Smooth muscle cell (in vitro differentiated cells): ENCODE measurements around the gene ACACA. TPM values are rescaled to one million over a fixed set of nuclear protein-coding genes. Genes with fewer than 3 reads are reported as not detected.

ENCODE experiments used
- DNase-seq: peaks from one replicate; lab custom pipeline; 2025; ENCODE audit not compliant: unreplicated experiment; lab: John Stamatoyannopoulos, UW
- H2AFZ ChIP-seq: fragments of 200-600 bp; sonication (generic); 2 replicates; pipeline ENCODE4 v1.6.0; 2016; ENCODE audit warnings: antibody characterized with exemption, low read depth, mild to moderate bottlenecking
- H3F3A ChIP-seq: fragments of 200-600 bp; sonication (generic); 2 replicates; pipeline ENCODE4 v1.6.0; 2017; ENCODE audit warnings: antibody characterized with exemption, low read depth
- H3K27ac ChIP-seq: fragments of 200-600 bp; sonication (generic); 2 replicates; pipeline ENCODE4 v1.5.1; 2016; ENCODE audit warnings: low read depth, mild to moderate bottlenecking
- H3K27me3 ChIP-seq: fragments of 200-600 bp; sonication (generic); 2 replicates; pipeline ENCODE4 v1.6.1; 2016; ENCODE audit warnings: low read depth, mild to moderate bottlenecking
- H3K36me3 ChIP-seq: fragments of 200-600 bp; sonication (generic); 2 replicates; pipeline ENCODE4 v1.5.1; 2016; ENCODE audit warnings: low read depth
- H3K4me1 ChIP-seq: fragments of 200-600 bp; sonication (generic); 2 replicates; pipeline ENCODE4 v1.5.1; 2016; ENCODE audit warnings: low read depth
- H3K4me2 ChIP-seq: fragments of 200-600 bp; sonication (generic); 2 replicates; pipeline ENCODE4 v1.6.0; 2016; ENCODE audit warnings: mild to moderate bottlenecking
- H3K4me3 ChIP-seq: fragments of 200-600 bp; sonication (generic); 2 replicates; pipeline ENCODE4 v1.5.1; 2016; ENCODE audit warnings: mild to moderate bottlenecking
- H3K79me2 ChIP-seq: fragments of 200-600 bp; sonication (generic); 2 replicates; pipeline ENCODE4 v1.6.0; 2016; ENCODE audit warnings: low read depth, mild to moderate bottlenecking
- H3K9ac ChIP-seq: fragments of 200-600 bp; sonication (generic); 2 replicates; pipeline ENCODE4 v1.6.0; 2016; ENCODE audit warnings: low read depth
- H3K9me3 ChIP-seq: fragments of 200-600 bp; sonication (generic); replicated peaks from 2 replicates; pipeline ENCODE4 v1.5.1; 2016; ENCODE audit warnings: low read depth
- H4K20me1 ChIP-seq: fragments of 200-600 bp; sonication (generic); 2 replicates; pipeline ENCODE4 v1.6.0; 2016; ENCODE audit warnings: low read depth
- WGBS: methylation state at CpG from one replicate; pipeline ENCODE4 v1.1.7; 2016; ENCODE audit warnings: low lambda C conversion rate; 5-methylcytosine and 5-hydroxymethylcytosine counted together
- polyA plus RNA-seq: library from polyadenylated mRNA; unstranded; fragments of >200 nt; fragmentation: Nextera tagmentation; extraction: Ambion mirVana; gene quantifications from 2 replicates; pipeline ENCODE4 v1.2.1, GENCODE V29; 2016
- total RNA-seq: library from RNA; depleted of rRNA; stranded (reverse); fragments of >200 nt; gene quantifications from 2 replicates; pipeline ENCODE4 v1.2.3, GENCODE V29; 2014
- TF ChIP-seq, protein P1 (sequence below): fragments of 200-600 bp; sonication (generic); IDR thresholded peaks from 2 replicates; pipeline ENCODE4 v1.5.1; 2017; ENCODE audit warnings: borderline replicate concordance, mild to moderate bottlenecking, antibody characterized with exemption; ENCODE audit not compliant: insufficient read depth, poor library complexity, severe bottlenecking

ACACA gene
- total and polyA plus RNA-seq, 2 experiments from 2014 or later: 16.4 to 33.9 TPM

DNA sequence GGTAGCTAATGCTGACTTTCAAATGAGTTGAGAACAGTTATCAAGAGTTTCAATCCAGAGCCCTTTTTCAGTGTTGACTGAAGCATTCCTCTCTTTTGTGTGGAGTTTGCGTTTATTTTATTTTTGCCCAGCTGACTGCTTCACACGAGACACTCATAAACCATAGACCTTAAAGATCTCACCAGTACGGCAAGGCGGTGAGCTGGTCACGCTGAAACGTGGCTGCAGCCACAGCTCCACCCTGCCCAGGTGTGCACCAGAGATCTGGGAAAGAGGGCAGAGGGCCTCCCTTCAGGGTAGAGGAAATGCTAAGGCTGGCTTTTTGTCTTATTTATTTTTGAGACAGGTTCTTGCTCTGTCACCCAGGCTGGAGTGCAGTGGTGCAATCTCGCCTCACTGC lies 345.7 kb downstream of the ACACA start:
- Histone ChIP-seq H4K20me1 (no peaks in the 10 kb centered on the region), H3K9ac (no peak overlapping the region)
- WGBS: 78% methylated on average over 7 of the region's 7 CpGs

DNA sequence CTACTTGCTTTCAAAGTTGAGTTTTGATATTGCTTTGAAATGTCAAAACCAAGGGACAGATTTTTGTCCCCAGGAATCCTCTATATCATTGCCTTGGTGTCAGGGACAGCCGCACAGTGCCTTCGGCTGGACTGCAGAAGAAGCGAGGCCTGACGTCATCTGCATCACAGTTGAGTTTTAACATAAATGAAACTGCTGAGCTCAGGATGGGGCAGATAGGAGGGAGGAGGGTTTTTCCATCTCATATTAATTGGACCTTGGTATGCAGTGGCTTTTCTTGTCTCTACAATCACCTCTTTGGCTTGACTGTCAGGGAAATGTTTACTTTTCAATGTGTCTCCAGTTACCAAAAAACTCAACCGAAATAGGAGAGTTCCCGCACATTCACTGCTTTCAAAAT lies 346.5 kb downstream of the ACACA start:
- no peak overlapping the region for H3K4me3 ChIP-seq
- DNase-seq: no peak
- H4K20me1 ChIP-seq: no peaks in the 10 kb centered on the region
- H2AFZ ChIP-seq: no peak overlapping the region
- no peaks in the 10 kb centered on the region for H3K9me3 ChIP-seq
- H3K36me3 ChIP-seq: no peaks in the 10 kb centered on the region
- WGBS: 86% methylated on average over 6 of the region's 6 CpGs
- no peaks in the 10 kb centered on the region for H3K4me1 ChIP-seq
- H3K79me2 ChIP-seq: no peaks in the 10 kb centered on the region
- TF ChIP-seq, protein P1, sequence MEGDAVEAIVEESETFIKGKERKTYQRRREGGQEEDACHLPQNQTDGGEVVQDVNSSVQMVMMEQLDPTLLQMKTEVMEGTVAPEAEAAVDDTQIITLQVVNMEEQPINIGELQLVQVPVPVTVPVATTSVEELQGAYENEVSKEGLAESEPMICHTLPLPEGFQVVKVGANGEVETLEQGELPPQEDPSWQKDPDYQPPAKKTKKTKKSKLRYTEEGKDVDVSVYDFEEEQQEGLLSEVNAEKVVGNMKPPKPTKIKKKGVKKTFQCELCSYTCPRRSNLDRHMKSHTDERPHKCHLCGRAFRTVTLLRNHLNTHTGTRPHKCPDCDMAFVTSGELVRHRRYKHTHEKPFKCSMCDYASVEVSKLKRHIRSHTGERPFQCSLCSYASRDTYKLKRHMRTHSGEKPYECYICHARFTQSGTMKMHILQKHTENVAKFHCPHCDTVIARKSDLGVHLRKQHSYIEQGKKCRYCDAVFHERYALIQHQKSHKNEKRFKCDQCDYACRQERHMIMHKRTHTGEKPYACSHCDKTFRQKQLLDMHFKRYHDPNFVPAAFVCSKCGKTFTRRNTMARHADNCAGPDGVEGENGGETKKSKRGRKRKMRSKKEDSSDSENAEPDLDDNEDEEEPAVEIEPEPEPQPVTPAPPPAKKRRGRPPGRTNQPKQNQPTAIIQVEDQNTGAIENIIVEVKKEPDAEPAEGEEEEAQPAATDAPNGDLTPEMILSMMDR: no peak
- H3K9ac ChIP-seq: no peak overlapping the region
- H3K27me3 ChIP-seq: no peaks in the 10 kb centered on the region
- no peak overlapping the region for H3K27ac ChIP-seq
- no peak overlapping the region for H3K4me2 ChIP-seq
- no peaks in the 10 kb centered on the region for H3F3A ChIP-seq

More for the DNA sequence above, 345.7 kb downstream of the ACACA start:
- H3K4me1 ChIP-seq: no peaks in the 10 kb centered on the region
- H3K4me2 ChIP-seq: no peak overlapping the region
- no peak overlapping the region for H2AFZ ChIP-seq
- TF ChIP-seq, protein P1: no peak
- H3K9me3 ChIP-seq: no peaks in the 10 kb centered on the region
- H3K79me2 ChIP-seq: no peaks in the 10 kb centered on the region
- no peaks in the 10 kb centered on the region for H3K27me3 ChIP-seq
- H3K27ac ChIP-seq: no peak overlapping the region
- H3K4me3 ChIP-seq: no peak overlapping the region
- DNase-seq: no peak
- H3F3A ChIP-seq: no peaks in the 10 kb centered on the region
- no peaks in the 10 kb centered on the region for H3K36me3 ChIP-seq

DNA sequence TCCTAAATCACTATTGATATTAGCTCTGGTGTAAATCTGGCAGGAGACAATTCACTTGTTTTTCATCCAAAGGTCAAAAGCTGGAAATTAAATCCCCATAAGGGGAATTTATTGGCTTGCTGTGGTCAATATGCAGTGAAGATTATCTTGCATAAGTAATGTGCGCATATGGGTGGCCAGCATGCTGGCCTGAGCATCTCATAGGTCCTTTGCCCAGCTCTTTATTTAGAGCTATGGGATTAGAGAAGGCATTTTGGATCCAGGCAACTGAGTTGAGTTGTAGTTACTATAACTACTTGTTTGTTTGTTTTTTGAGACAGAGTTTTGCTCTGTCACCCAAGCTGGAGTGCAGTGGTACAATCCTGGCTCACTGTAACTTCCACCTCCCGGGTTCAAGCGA lies 347.1 kb downstream of the ACACA start:
- H3K4me1 ChIP-seq: no peaks in the 10 kb centered on the region
- DNase-seq: no peak
- H3K79me2 ChIP-seq: no peaks in the 10 kb centered on the region
- H3F3A ChIP-seq: no peaks in the 10 kb centered on the region
- H3K4me3 ChIP-seq: no peak overlapping the region
- H3K27ac ChIP-seq: no peak overlapping the region
- no peaks in the 10 kb centered on the region for H3K36me3 ChIP-seq
- 97% methylated on average over 3 of the region's 3 CpGs for WGBS
- no peak overlapping the region for H3K9ac ChIP-seq
- H2AFZ ChIP-seq: no peak overlapping the region
- H3K9me3 ChIP-seq: no peaks in the 10 kb centered on the region
- H3K27me3 ChIP-seq: no peaks in the 10 kb centered on the region
- no peak overlapping the region for H3K4me2 ChIP-seq
- no peaks in the 10 kb centered on the region for H4K20me1 ChIP-seq
- TF ChIP-seq, protein P1: no peak

DNA sequence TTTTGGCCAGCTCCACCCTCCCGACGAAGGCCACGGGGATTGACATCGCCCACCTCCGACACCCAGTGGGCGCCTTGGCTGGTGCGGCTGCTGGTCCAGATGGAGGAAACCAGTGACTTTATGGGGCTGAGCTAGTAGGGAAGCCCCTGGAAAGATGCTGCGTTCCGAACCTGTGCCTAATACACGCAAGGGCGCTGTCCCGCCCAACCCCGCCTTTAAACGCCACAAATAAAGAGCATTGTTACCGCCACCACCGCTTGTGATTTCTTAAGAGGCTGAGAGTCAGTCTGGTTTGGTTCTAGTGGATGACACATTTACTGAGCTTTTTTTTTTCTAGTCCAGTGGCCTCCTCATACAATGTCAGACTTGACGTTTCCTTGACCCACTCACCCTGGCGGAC lies 350.0 kb downstream of the ACACA start:
- no peaks in the 10 kb centered on the region for H3K4me1 ChIP-seq
- H3K4me3 ChIP-seq: no peak overlapping the region
- WGBS: 97% methylated on average over 18 of the region's 18 CpGs
- no peak overlapping the region for H3K27ac ChIP-seq
- no peaks in the 10 kb centered on the region for H4K20me1 ChIP-seq
- no peaks in the 10 kb centered on the region for H3K36me3 ChIP-seq
- H3F3A ChIP-seq: no peaks in the 10 kb centered on the region
- no peak overlapping the region for H3K9ac ChIP-seq
- H3K27me3 ChIP-seq: no peaks in the 10 kb centered on the region
- no peak for DNase-seq
- no peak overlapping the region for H2AFZ ChIP-seq
- TF ChIP-seq, protein P1: no peak
- H3K4me2 ChIP-seq: no peak overlapping the region
- H3K79me2 ChIP-seq: no peaks in the 10 kb centered on the region
- H3K9me3 ChIP-seq: no peaks in the 10 kb centered on the region
